Hepatocyte (in vitro differentiated cells): ENCODE data around the gene CCDC93. TPM values are rescaled to one million over a fixed set of nuclear protein-coding genes. Genes with fewer than 3 reads are reported as not detected.
A peak's percentile ranks its signal among the peaks of the same experiment; 100 is the strongest.

Source experiments
- DNase-seq: peaks from one replicate; pipeline ENCODE4 v3.0.0-alpha.2; 2016; ENCODE audit warnings: low spot score
- H2AFZ ChIP-seq: fragments of 200-600 bp; sonication (generic); 2 replicates; pipeline ENCODE4 v1.6.0; 2016; ENCODE audit warnings: antibody characterized with exemption, mild to moderate bottlenecking
- H3K27ac ChIP-seq: fragments of 200-600 bp; sonication (generic); 2 replicates; pipeline ENCODE4 v1.5.1; 2016; ENCODE audit warnings: mild to moderate bottlenecking
- H3K27me3 ChIP-seq: fragments of 200-600 bp; sonication (generic); 2 replicates; pipeline ENCODE4 v1.6.1; 2016
- H3K36me3 ChIP-seq: fragments of 200-600 bp; sonication (generic); replicated peaks from 2 replicates; pipeline ENCODE4 v1.5.1; 2016; ENCODE audit warnings: low read depth; ENCODE audit not compliant: insufficient read depth
- H3K4me1 ChIP-seq: fragments of 200-600 bp; sonication (generic); 2 replicates; pipeline ENCODE4 v1.5.1; 2016; ENCODE audit warnings: mild to moderate bottlenecking, moderate library complexity; ENCODE audit not compliant: insufficient read depth
- H3K4me2 ChIP-seq: fragments of 200-600 bp; sonication (generic); 2 replicates; pipeline ENCODE4 v1.6.0; 2016
- H3K4me3 ChIP-seq: fragments of 200-600 bp; sonication (generic); 2 replicates; pipeline ENCODE4 v1.5.1; 2016; ENCODE audit warnings: mild to moderate bottlenecking
- H3K79me2 ChIP-seq: fragments of 200-600 bp; sonication (generic); 2 replicates; pipeline ENCODE4 v1.6.0; 2017; ENCODE audit warnings: mild to moderate bottlenecking
- H3K9me2 ChIP-seq: fragments of 200-600 bp; sonication (generic); replicated peaks from 2 replicates; pipeline ENCODE4 v1.6.0; 2017; ENCODE audit warnings: mild to moderate bottlenecking; ENCODE audit not compliant: insufficient read depth
- H3K9me3 ChIP-seq: fragments of 200-600 bp; sonication (generic); 2 replicates; pipeline ENCODE4 v1.5.1; 2016; ENCODE audit warnings: low read depth, mild to moderate bottlenecking
- H4K20me1 ChIP-seq: fragments of 200-600 bp; sonication (generic); 2 replicates; pipeline ENCODE4 v1.6.0; 2016; ENCODE audit warnings: mild to moderate bottlenecking; ENCODE audit not compliant: insufficient read depth, poor library complexity, severe bottlenecking
- EZH2 ChIP-seq: fragments of 200-600 bp; sonication (generic); IDR thresholded peaks from 2 replicates; pipeline ENCODE4 v1.6.1; 2016; ENCODE audit warnings: antibody characterized with exemption, mild to moderate bottlenecking, borderline replicate concordance
- EZH2phosphoT487 ChIP-seq: fragments of 200-600 bp; sonication (generic); IDR thresholded peaks from one replicate; pipeline ENCODE4 v1.6.1; 2018; ENCODE audit warnings: antibody characterized with exemption, mild to moderate bottlenecking, low read depth, moderate library complexity; ENCODE audit not compliant: unreplicated experiment, severe bottlenecking
- WGBS: methylation state at CpG from one replicate; pipeline ENCODE4 v1.1.6; 2016; ENCODE audit warnings: low lambda C conversion rate; ENCODE audit errors: missing lambda C conversion rate; 5-methylcytosine and 5-hydroxymethylcytosine counted together
- polyA plus RNA-seq: library from polyadenylated mRNA; unstranded; fragments of >200 nt; fragmentation: Nextera tagmentation; extraction: Ambion mirVana; gene quantifications from 2 replicates; pipeline ENCODE4 v1.2.1, GENCODE V29; 2016
- total RNA-seq: library from RNA; depleted of rRNA; stranded (reverse); fragments of >200 nt; gene quantifications from 2 replicates; pipeline ENCODE4 v1.2.3, GENCODE V29; 2014
- TF ChIP-seq, protein P1 (sequence below): fragments of 200-600 bp; sonication (generic); IDR thresholded peaks from 2 replicates; pipeline ENCODE4 v1.5.1; 2016; ENCODE audit warnings: antibody characterized with exemption, mild to moderate bottlenecking; ENCODE audit not compliant: poor library complexity

Gene CCDC93, protein sequence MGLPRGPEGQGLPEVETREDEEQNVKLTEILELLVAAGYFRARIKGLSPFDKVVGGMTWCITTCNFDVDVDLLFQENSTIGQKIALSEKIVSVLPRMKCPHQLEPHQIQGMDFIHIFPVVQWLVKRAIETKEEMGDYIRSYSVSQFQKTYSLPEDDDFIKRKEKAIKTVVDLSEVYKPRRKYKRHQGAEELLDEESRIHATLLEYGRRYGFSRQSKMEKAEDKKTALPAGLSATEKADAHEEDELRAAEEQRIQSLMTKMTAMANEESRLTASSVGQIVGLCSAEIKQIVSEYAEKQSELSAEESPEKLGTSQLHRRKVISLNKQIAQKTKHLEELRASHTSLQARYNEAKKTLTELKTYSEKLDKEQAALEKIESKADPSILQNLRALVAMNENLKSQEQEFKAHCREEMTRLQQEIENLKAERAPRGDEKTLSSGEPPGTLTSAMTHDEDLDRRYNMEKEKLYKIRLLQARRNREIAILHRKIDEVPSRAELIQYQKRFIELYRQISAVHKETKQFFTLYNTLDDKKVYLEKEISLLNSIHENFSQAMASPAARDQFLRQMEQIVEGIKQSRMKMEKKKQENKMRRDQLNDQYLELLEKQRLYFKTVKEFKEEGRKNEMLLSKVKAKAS
- total RNA-seq (23.0 and 37.4 TPM in 2 replicates), polyA plus RNA-seq (13.2 and 16.8 TPM in 2 replicates)

DNA sequence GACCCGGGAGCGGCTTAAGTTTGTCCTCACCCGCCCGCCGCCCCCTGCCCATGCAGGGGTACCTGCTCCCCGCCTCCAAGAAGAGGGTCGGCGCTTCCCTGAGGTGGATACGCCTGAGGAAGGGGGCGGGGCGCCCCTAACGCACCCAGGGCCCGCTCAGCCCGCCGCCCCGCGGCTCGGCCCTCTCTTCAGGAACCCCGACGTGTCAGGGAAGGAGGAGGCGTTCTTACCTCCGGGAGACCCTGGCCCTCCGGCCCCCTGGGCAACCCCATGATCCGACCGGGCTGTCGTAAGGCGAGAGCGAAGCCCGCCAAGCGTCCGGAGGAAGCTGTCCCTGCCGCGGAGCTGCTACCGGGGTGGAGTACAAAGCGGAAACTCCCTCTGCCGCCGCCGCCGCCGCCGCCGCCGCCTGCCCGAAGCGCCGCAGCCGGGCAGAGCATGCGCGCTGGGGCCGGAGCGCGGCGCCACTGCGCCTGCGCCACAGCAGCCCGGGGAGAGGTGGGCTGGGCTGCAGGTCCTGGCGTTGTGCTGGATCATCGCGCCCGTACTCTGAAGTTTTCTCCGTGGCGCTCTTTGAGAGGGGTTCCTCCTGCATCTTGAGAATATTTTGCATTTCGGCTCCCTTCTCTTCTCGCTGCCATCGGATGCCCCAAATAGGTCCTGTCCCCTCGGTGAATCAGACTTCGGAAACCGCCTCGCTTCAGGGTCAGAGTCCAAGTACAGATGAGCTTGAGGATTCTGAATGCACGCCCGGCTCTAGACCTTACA is at the start of gene CCDC93:
Gene CCDC93, minus strand, starts transcription at position 347 of the 768 bp plus-strand sequence. Its CDS starts 75 bp downstream, at position 272.
- peaks cover 47% of the 10 kb centered on the region for H3K79me2 ChIP-seq
- WGBS, result 2% methylated on average over 58 of the region's 71 CpGs

DNA sequence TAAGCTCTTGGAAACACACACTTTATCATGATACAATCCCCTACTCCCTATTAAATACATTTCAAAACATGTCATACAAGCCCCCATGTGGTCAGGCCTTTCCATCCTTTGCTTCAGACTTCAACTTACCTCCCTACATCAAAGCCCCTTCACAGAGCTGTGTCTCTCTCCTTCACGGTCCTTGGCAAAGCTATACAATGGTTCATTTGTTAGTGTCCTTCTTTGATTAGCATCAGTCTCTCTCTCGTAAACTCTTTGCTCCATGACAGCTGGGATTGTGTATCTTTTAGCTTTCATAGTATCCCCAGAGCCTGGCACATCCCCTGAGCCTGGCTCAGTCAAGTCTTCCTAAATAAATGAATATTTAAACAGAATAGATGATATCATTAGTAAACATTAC is 48.8 kb upstream of the CCDC93 start:
- Histone ChIP-seq H3K9me2 (no peaks in the 10 kb centered on the region), H3K4me3 (no peak overlapping the region), H3K9me3 (no peaks in the 10 kb centered on the region), H3K27me3 (no peaks in the 10 kb centered on the region), H3K27ac (no peak overlapping the region), H2AFZ (no peak overlapping the region), H3K4me1 (no peaks in the 10 kb centered on the region), H3K79me2 (no peaks in the 10 kb centered on the region), H3K36me3 (no peaks in the 10 kb centered on the region), H4K20me1 (no peaks in the 10 kb centered on the region), H3K4me2 (no peak overlapping the region)
- WGBS, result 59% methylated on average over 2 of the region's 2 CpGs
- DNase-seq, result no peak
- no peak for TF ChIP-seq EZH2phosphoT487
- TF ChIP-seq, protein P1, sequence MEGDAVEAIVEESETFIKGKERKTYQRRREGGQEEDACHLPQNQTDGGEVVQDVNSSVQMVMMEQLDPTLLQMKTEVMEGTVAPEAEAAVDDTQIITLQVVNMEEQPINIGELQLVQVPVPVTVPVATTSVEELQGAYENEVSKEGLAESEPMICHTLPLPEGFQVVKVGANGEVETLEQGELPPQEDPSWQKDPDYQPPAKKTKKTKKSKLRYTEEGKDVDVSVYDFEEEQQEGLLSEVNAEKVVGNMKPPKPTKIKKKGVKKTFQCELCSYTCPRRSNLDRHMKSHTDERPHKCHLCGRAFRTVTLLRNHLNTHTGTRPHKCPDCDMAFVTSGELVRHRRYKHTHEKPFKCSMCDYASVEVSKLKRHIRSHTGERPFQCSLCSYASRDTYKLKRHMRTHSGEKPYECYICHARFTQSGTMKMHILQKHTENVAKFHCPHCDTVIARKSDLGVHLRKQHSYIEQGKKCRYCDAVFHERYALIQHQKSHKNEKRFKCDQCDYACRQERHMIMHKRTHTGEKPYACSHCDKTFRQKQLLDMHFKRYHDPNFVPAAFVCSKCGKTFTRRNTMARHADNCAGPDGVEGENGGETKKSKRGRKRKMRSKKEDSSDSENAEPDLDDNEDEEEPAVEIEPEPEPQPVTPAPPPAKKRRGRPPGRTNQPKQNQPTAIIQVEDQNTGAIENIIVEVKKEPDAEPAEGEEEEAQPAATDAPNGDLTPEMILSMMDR, result no peak
- TF ChIP-seq EZH2, result no peak

More for the DNA sequence above, at the start of gene CCDC93:
- H3K27ac ChIP-seq, result peak within 1 kb of the TSS; percentile 96
- H2AFZ ChIP-seq, result peak within 1 kb of the TSS; percentile 99
- peak within 1 kb of the TSS; percentile 98 for H3K4me3 ChIP-seq
- peak within 1 kb of the TSS; percentile 93 for H3K4me2 ChIP-seq
- peaks cover 30% of the 10 kb centered on the region for H4K20me1 ChIP-seq
- H3K9me3 ChIP-seq, result no peaks in the 10 kb centered on the region
- TF ChIP-seq EZH2phosphoT487 (no peak), EZH2 (no peak)
- TF ChIP-seq, protein P1, result no peak
- peaks cover 3% of the 10 kb centered on the region for H3K4me1 ChIP-seq
- peak; percentile 93 for DNase-seq
- H3K36me3 ChIP-seq, result no peaks in the 10 kb centered on the region
- H3K27me3 ChIP-seq, result no peaks in the 10 kb centered on the region
- no peaks in the 10 kb centered on the region for H3K9me2 ChIP-seq

DNA sequence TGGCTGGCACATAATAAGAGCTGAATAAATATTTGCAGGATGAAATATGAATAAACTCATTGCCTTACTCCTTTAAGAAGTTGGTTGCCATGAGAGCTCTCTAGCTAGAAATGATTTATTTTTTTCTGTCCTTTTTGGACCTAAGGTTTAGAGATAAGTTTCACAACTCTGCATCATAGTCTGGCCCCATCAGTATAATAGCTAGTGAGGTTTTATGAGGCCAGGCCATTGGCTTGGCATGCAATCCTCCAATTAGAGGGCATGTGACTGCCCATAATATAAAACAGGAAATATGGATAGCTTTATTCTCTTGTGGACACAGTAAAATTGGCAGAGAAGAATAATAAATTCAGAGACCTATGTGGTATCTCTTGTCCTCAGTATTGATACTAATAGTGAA is 48.2 kb upstream of the CCDC93 start:
- TF ChIP-seq EZH2 (no peak), EZH2phosphoT487 (no peak)
- TF ChIP-seq, protein P1, result no peak
- Histone ChIP-seq H3K27ac (no peak overlapping the region), H3K4me2 (no peak overlapping the region)

More for the DNA sequence above, 48.2 kb upstream of the CCDC93 start:
- Histone ChIP-seq H3K79me2 (no peaks in the 10 kb centered on the region), H4K20me1 (no peaks in the 10 kb centered on the region), H3K4me1 (no peaks in the 10 kb centered on the region), H3K27me3 (no peaks in the 10 kb centered on the region), H2AFZ (no peak overlapping the region), H3K9me2 (no peaks in the 10 kb centered on the region), H3K4me3 (no peak overlapping the region), H3K36me3 (no peaks in the 10 kb centered on the region), H3K9me3 (no peaks in the 10 kb centered on the region)
- no peak for DNase-seq
